ENCODE measurements around the gene FKBP5.

DNA sequence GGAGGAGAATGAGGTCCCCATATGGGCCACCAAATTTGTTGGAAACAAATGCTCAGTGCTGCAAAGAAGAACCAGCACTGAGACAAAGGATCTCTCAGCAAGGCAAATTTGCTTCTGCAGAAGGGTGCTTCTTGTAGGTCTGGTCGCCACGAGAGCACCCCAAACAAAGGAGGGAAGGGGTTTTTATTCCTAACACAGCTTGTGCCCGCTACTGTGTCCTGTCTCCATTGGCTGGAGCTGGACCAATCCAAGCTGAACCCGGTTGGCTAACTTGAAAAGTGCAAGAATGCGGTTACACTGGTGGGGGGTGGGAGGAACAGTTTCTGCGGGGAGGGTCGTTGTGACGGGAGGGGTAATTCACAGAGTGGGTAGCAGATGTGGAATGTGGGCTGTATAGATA is 121.9 kb downstream of the FKBP5 start:
- no peak for TF ChIP-seq CTCF (conservative IDR thresholded peaks at IDR 0.05; ENCODE audit: low read depth, low read length)
- TF ChIP-seq EZH2 (IDR thresholded peaks at IDR 0.05; ENCODE audit: low read length, unreplicated experiment) = no peak
- TF ChIP-seq EZH2phosphoT487 (IDR thresholded peaks at IDR 0.05; ENCODE audit: borderline replicate concordance, low read length) = no peak

Measured in PC-3 (cell line).